MV-4-11 (cell line): ENCODE measurements around the gene ATXN2.
"Not testable (repeated sequence)": the region's sequence is repeated elsewhere in the genome, so short reads cannot be mapped to it uniquely, and the experiment has no call there.

Experiments used
- DNase-seq: peaks from one replicate; lab custom pipeline; 2025; lab: John Stamatoyannopoulos, UW

ATXN2 gene

GRCh38 chr12:111506260-111506659 lies 92.9 kb downstream of the ATXN2 start:
- DNase-seq, result no peak

GRCh38 chr12:111505601-111506036 lies 93.5 kb downstream of the ATXN2 start:
- peak; percentile 13 for DNase-seq

GRCh38 chr12:111503116-111503515 lies 96.0 kb downstream of the ATXN2 start:
- no peak for DNase-seq

- DNase-seq, result no peak
Measured at GRCh38 chr12:111494676-111495075, 104.4 kb downstream of the ATXN2 start.

- peak; percentile 3 for DNase-seq
Measured at GRCh38 chr12:111492979-111493378, 106.1 kb downstream of the ATXN2 start.

GRCh38 chr12:111488798-111489197 lies 110.3 kb downstream of the ATXN2 start:
- DNase-seq, result no peak

- DNase-seq, result no peak
Measured at GRCh38 chr12:111488271-111488670, 110.8 kb downstream of the ATXN2 start.

GRCh38 chr12:111482462-111482861 lies 116.7 kb downstream of the ATXN2 start:
- no peak for DNase-seq

- DNase-seq, result no peak
Measured at GRCh38 chr12:111471236-111471635, 127.9 kb downstream of the ATXN2 start.

- DNase-seq, result no peak
Measured at GRCh38 chr12:111469401-111469800, 129.7 kb downstream of the ATXN2 start.

GRCh38 chr12:111467857-111468241 lies 131.3 kb downstream of the ATXN2 start:
- DNase-seq, result no peak

- DNase-seq, result no peak
Measured at GRCh38 chr12:111467092-111467856, 131.8 kb downstream of the ATXN2 start.

GRCh38 chr12:111462210-111462769 lies 136.8 kb downstream of the ATXN2 start:
- DNase-seq, result peak; percentile 85

- not testable (repeated sequence) for DNase-seq
Measured at GRCh38 chr12:111460111-111460510, 139.0 kb downstream of the ATXN2 start.

GRCh38 chr12:111458546-111459172 lies 140.5 kb downstream of the ATXN2 start:
- no peak for DNase-seq

GRCh38 chr12:111457577-111457976 lies 141.5 kb downstream of the ATXN2 start:
- no peak for DNase-seq

GRCh38 chr12:111457071-111457470 lies 142.0 kb downstream of the ATXN2 start:
- DNase-seq, result no peak

- DNase-seq, result no peak
Measured at GRCh38 chr12:111455448-111456320, 143.4 kb downstream of the ATXN2 start.

- DNase-seq, result no peak
Measured at GRCh38 chr12:111454716-111455447, 144.2 kb downstream of the ATXN2 start.

- no peak for DNase-seq
Measured at GRCh38 chr12:111454311-111454710, 144.8 kb downstream of the ATXN2 start.
